Sigmoid colon (tissue), 7 donors: Measurements from ENCODE around the gene ALPK3. TPM values are rescaled to one million over a fixed set of nuclear protein-coding genes. Genes with fewer than 3 reads are reported as not detected.

Experiments
- DNase-seq: peaks from one replicate; pipeline ENCODE4 v3.0.0-alpha.2; 2019
- H3K27ac ChIP-seq, 4 donors: fragments of 200-600 bp; sonication (generic); one replicate each; pipeline ENCODE4 v1.5.1; 2016 to 2019; ENCODE audit warnings: mild to moderate bottlenecking in 1 of 4
- H3K27me3 ChIP-seq, 3 donors: fragments of 200-600 bp; sonication (generic); one replicate each; pipeline ENCODE4 v1.5.1; 2019; ENCODE audit warnings: mild to moderate bottlenecking in 1 of 3
- H3K36me3 ChIP-seq, 4 donors: fragments of 200-600 bp; sonication (generic); one replicate each; pipeline ENCODE4 v1.5.1; 2016 to 2019
- H3K4me1 ChIP-seq, 4 donors: fragments of 200-600 bp; sonication (generic); one replicate each; pipeline ENCODE4 v1.5.1; 2017 to 2019
- H3K4me3 ChIP-seq, 4 donors: fragments of 200-600 bp; sonication (generic); one replicate each; pipeline ENCODE4 v1.5.1; 2017 to 2019; ENCODE audit warnings: mild to moderate bottlenecking in 2 of 4, moderate library complexity in 1 of 4
- H3K9me3 ChIP-seq, 4 donors: fragments of 200-600 bp in 3 of 4; sonication (generic) in 3 of 4; one replicate each; pipeline versions ENCODE4 v1.5.1 to v1.6.1; 2013 to 2019
- CTCF ChIP-seq, 4 experiments: fragments of 450-650 bp in 3 of 4; fragments of 200-600 bp in 1 of 4; IDR thresholded peaks; one replicate each; pipeline ENCODE4 v1.5.1; 2016 to 2019; ENCODE audit warnings: antibody characterized with exemption in 4 of 4, mild to moderate bottlenecking in 3 of 4, moderate library complexity in 2 of 4
- EP300 ChIP-seq, 4 donors: sonication (generic); formaldehyde crosslinking; IDR thresholded peaks; one replicate each; pipeline ENCODE4 v1.6.1; 2017; ENCODE audit warnings: antibody characterized with exemption in 4 of 4
- POLR2A ChIP-seq, 2 donors: fragments of 450-650 bp; IDR thresholded peaks; one replicate each; pipeline ENCODE4 v1.6.1; 2016; ENCODE audit warnings: antibody characterized with exemption in 2 of 2, mild to moderate bottlenecking in 2 of 2, moderate library complexity in 2 of 2
- POLR2AphosphoS5 ChIP-seq, 4 donors: sonication (generic); formaldehyde crosslinking; IDR thresholded peaks; one replicate each; pipeline ENCODE4 v1.6.1; 2017; ENCODE audit warnings: antibody characterized with exemption in 4 of 4
- WGBS, 2 donors: extraction: QIAGEN DNeasy Blood & Tissue Kit; methylation state at CpG; one replicate each; pipeline ENCODE4 v1.1.7; 2013; 5-methylcytosine and 5-hydroxymethylcytosine counted together
- intact Hi-C: fragments of 100-400 bp; cut with DNase I; formaldehyde crosslinking; loops from one replicate; pipeline ENCODE4 v1.15.1; 2023
- polyA plus RNA-seq, 3 donors: library from polyadenylated mRNA; stranded (reverse); fragments of 200-250 nt; gene quantifications; one replicate each; pipeline ENCODE4 v1.2.3, GENCODE V29; 2013
- total RNA-seq, 4 donors: library from RNA; depleted of rRNA; stranded (reverse); fragments of >200 nt; gene quantifications; one replicate each; pipeline ENCODE4 v1.1.0, GENCODE V29; 2016
- donor health status: healthy with polysubstance abuse.
- donor health status: Bipolar disorder and iron deficiency.
- donor health status: healthy.

The ALPK3 gene
- total and polyA plus RNA-seq, 7 donors = under 0.01 to 41.0 (median 3.9) TPM

GRCh38 chr15:84811151-84811550 lies 6.0 kb upstream of the ALPK3 start:
- intact Hi-C loops = no loop called here
- WGBS, 2 donors = 76 to 86% methylated on average over 4 of the region's 4 CpGs
- H3K9me3 ChIP-seq = no peaks in the 10 kb centered on the region
- no peak for DNase-seq
- no peak for TF ChIP-seq CTCF (IDR thresholded peaks at IDR 0.05)
- TF ChIP-seq POLR2AphosphoS5 (IDR thresholded peaks at IDR 0.05) = no peak
- TF ChIP-seq EP300 (IDR thresholded peaks at IDR 0.05) = no peak
- no peak for TF ChIP-seq POLR2A (IDR thresholded peaks at IDR 0.05)
- no peaks in the 10 kb centered on the region for H3K4me1 ChIP-seq
- H3K27me3 ChIP-seq = no peaks in the 10 kb centered on the region
- no peak overlapping the region for H3K4me3 ChIP-seq
- no peak overlapping the region for H3K27ac ChIP-seq
- peaks cover 0 to 1% (median 0%) of the 10 kb centered on the region in 4 donors for H3K36me3 ChIP-seq

- DNase-seq = no peak
- no peak for TF ChIP-seq POLR2A (IDR thresholded peaks at IDR 0.05)
- TF ChIP-seq POLR2AphosphoS5 (IDR thresholded peaks at IDR 0.05) = no peak
- TF ChIP-seq CTCF (IDR thresholded peaks at IDR 0.05) = no peak
- no peak for TF ChIP-seq EP300 (IDR thresholded peaks at IDR 0.05)
- no peaks in the 10 kb centered on the region for H3K27me3 ChIP-seq
- H3K4me1 ChIP-seq = peaks cover 0 to 6% (median 5%) of the 10 kb centered on the region in 4 donors
- no peak overlapping the region for H3K27ac ChIP-seq
- no peaks in the 10 kb centered on the region for H3K36me3 ChIP-seq
- H3K9me3 ChIP-seq = no peaks in the 10 kb centered on the region
- intact Hi-C loops = no loop called here
- no peak overlapping the region for H3K4me3 ChIP-seq
These were observed 5.3 kb upstream of the ALPK3 start for GRCh38 chr15:84811828-84812227.

- DNase-seq = no peak
- peaks cover 0 to 15% (median 13%) of the 10 kb centered on the region in 4 donors for H3K4me1 ChIP-seq
- no peaks in the 10 kb centered on the region for H3K9me3 ChIP-seq
- TF ChIP-seq POLR2AphosphoS5 (IDR thresholded peaks at IDR 0.05) (no peak), POLR2A (IDR thresholded peaks at IDR 0.05) (no peak), CTCF (IDR thresholded peaks at IDR 0.05) (no peak), EP300 (IDR thresholded peaks at IDR 0.05) (no peak)
- WGBS, 2 donors = 84 to 92% methylated on average over 2 of the region's 2 CpGs
- intact Hi-C loops = no loop called here
- H3K4me3 ChIP-seq = no peak overlapping the region
- H3K27me3 ChIP-seq = no peaks in the 10 kb centered on the region
- no peaks in the 10 kb centered on the region for H3K36me3 ChIP-seq
- no peak overlapping the region for H3K27ac ChIP-seq
These were observed 4.3 kb upstream of the ALPK3 start for GRCh38 chr15:84812842-84813241.

- Histone ChIP-seq H3K4me3 (no peak overlapping the region), H3K27ac (no peak overlapping the region), H3K36me3 (no peaks in the 10 kb centered on the region), H3K4me1 (peaks cover 0 to 21% (median 19%) of the 10 kb centered on the region in 4 donors), H3K27me3 (no peaks in the 10 kb centered on the region), H3K9me3 (no peaks in the 10 kb centered on the region)
- 99 to 100% methylated on average over 1 of the region's 1 CpG for WGBS, 2 donors
- no peak for DNase-seq
- TF ChIP-seq POLR2AphosphoS5 (IDR thresholded peaks at IDR 0.05) (no peak), CTCF (IDR thresholded peaks at IDR 0.05) (no peak), EP300 (IDR thresholded peaks at IDR 0.05) (no peak), POLR2A (IDR thresholded peaks at IDR 0.05) (no peak)
- intact Hi-C loops = no loop called here
These were observed 3.7 kb upstream of the ALPK3 start for GRCh38 chr15:84813435-84813834.

GRCh38 chr15:84813931-84814330 lies 3.2 kb upstream of the ALPK3 start:
- TF ChIP-seq EP300 (IDR thresholded peaks at IDR 0.05) (no peak), CTCF (IDR thresholded peaks at IDR 0.05) (no peak), POLR2A (IDR thresholded peaks at IDR 0.05) (no peak), POLR2AphosphoS5 (IDR thresholded peaks at IDR 0.05) (no peak)
- Histone ChIP-seq H3K36me3 (no peaks in the 10 kb centered on the region), H3K9me3 (no peaks in the 10 kb centered on the region), H3K4me1 (peaks cover 0 to 26% (median 24%) of the 10 kb centered on the region in 4 donors), H3K4me3 (no peak overlapping the region), H3K27ac (no peak overlapping the region), H3K27me3 (no peaks in the 10 kb centered on the region)
- DNase-seq = no peak
- intact Hi-C loops = no loop called here
- WGBS, 2 donors = 84 to 88% methylated on average over 1 of the region's 1 CpG
